ENCODE measurements around the gene DKKL1. TPM values are rescaled to one million over a fixed set of nuclear protein-coding genes. Genes with fewer than 3 reads are reported as not detected.
"Not testable (repeated sequence)": the region's sequence is repeated elsewhere in the genome, so short reads cannot be mapped to it uniquely, and the experiment has no call there.

The DKKL1 gene
- polyA plus RNA-seq, 1 donor from 2014 or later = 2.8 TPM

- Histone ChIP-seq H2AFZ (ENCODE audit: low read depth, low read length) (no peak overlapping the region), H3K27ac (ENCODE audit: low read length) (no peak overlapping the region), H3K27me3 (ENCODE audit: insufficient read depth, low read depth, low read length) (no peaks in the 10 kb centered on the region), H3F3A (ENCODE audit: insufficient read depth, low read length, poor library complexity, severe bottlenecking) (no peaks in the 10 kb centered on the region), H3K9me3 (ENCODE audit: low read length) (no peaks in the 10 kb centered on the region), H3K4me2 (ENCODE audit: low read length) (no peak overlapping the region), H3K36me3 (ENCODE audit: insufficient read depth, low read length) (no peaks in the 10 kb centered on the region), H3K79me2 (replicated peaks; ENCODE audit: insufficient read depth, low read length) (no peaks in the 10 kb centered on the region), H3K9ac (ENCODE audit: low read length) (no peak overlapping the region), H3K9me2 (ENCODE audit: insufficient read depth, low read length) (no peaks in the 10 kb centered on the region), H3K4me3 (ENCODE audit: low read length) (no peak overlapping the region), H4K20me1 (ENCODE audit: insufficient read depth) (no peaks in the 10 kb centered on the region)
- TF ChIP-seq TAF1 (IDR thresholded peaks at IDR 0.05; ENCODE audit: low read depth) (no peak), MXI1 (conservative IDR thresholded peaks at IDR 0.05; ENCODE audit: poor library complexity, severe bottlenecking) (no peak), CTCF (IDR thresholded peaks at IDR 0.05; ENCODE audit: poor library complexity, severe bottlenecking) (no peak), RAD21 (conservative IDR thresholded peaks at IDR 0.05) (no peak), POLR2AphosphoS5 (IDR thresholded peaks at IDR 0.05) (no peak), EP300 (conservative IDR thresholded peaks at IDR 0.05; ENCODE audit: poor library complexity, severe bottlenecking) (no peak), SMC3 (conservative IDR thresholded peaks at IDR 0.05; ENCODE audit: poor library complexity) (no peak), EZH2 (IDR thresholded peaks at IDR 0.05; ENCODE audit: borderline replicate concordance, insufficient read depth, low read length, poor library complexity, severe bottlenecking) (no peak)
- TF ChIP-seq, protein P1, sequence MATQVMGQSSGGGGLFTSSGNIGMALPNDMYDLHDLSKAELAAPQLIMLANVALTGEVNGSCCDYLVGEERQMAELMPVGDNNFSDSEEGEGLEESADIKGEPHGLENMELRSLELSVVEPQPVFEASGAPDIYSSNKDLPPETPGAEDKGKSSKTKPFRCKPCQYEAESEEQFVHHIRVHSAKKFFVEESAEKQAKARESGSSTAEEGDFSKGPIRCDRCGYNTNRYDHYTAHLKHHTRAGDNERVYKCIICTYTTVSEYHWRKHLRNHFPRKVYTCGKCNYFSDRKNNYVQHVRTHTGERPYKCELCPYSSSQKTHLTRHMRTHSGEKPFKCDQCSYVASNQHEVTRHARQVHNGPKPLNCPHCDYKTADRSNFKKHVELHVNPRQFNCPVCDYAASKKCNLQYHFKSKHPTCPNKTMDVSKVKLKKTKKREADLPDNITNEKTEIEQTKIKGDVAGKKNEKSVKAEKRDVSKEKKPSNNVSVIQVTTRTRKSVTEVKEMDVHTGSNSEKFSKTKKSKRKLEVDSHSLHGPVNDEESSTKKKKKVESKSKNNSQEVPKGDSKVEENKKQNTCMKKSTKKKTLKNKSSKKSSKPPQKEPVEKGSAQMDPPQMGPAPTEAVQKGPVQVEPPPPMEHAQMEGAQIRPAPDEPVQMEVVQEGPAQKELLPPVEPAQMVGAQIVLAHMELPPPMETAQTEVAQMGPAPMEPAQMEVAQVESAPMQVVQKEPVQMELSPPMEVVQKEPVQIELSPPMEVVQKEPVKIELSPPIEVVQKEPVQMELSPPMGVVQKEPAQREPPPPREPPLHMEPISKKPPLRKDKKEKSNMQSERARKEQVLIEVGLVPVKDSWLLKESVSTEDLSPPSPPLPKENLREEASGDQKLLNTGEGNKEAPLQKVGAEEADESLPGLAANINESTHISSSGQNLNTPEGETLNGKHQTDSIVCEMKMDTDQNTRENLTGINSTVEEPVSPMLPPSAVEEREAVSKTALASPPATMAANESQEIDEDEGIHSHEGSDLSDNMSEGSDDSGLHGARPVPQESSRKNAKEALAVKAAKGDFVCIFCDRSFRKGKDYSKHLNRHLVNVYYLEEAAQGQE (IDR thresholded peaks at IDR 0.05; ENCODE audit: borderline replicate concordance) = no peak
Measured at GRCh38 chr19:49327878-49328544, 35.7 kb upstream of the DKKL1 start.

DNA sequence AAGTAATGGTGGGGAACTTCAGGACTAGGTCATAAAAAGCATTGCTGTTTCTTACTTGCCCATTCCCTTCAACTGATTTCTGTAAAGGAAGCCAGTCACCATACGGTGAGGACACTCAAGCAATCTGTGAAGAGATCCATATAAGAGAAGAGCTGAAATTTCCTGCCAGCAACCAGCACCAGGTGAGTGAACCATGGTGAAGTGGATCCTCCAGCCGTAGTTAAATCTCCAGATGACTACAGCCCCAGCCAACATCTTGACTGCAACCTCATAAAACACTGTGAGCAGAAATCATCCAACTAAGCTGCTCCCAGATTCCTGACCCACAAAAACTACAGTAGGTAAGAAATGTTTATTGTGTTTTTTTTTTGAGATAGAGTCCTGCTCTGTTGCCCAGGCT lies 34.9 kb upstream of the DKKL1 start:
- H3K4me3 ChIP-seq (ENCODE audit: low read length) = no peak overlapping the region
- H3K9me3 ChIP-seq (ENCODE audit: low read length) = no peaks in the 10 kb centered on the region
- no peaks in the 10 kb centered on the region for H3K27me3 ChIP-seq (ENCODE audit: insufficient read depth, low read depth, low read length)
- H3K9ac ChIP-seq (ENCODE audit: low read length) = no peak overlapping the region
- H3K9me2 ChIP-seq (ENCODE audit: insufficient read depth, low read length) = no peaks in the 10 kb centered on the region
- no peak for TF ChIP-seq EZH2 (IDR thresholded peaks at IDR 0.05; ENCODE audit: borderline replicate concordance, insufficient read depth, low read length, poor library complexity, severe bottlenecking)
- no peak for TF ChIP-seq POLR2AphosphoS5 (IDR thresholded peaks at IDR 0.05)
- no peak overlapping the region for H3K27ac ChIP-seq (ENCODE audit: low read length)
- H3K4me2 ChIP-seq (ENCODE audit: low read length) = no peak overlapping the region
- no peaks in the 10 kb centered on the region for H3K79me2 ChIP-seq (replicated peaks; ENCODE audit: insufficient read depth, low read length)
- no peaks in the 10 kb centered on the region for H3K36me3 ChIP-seq (ENCODE audit: insufficient read depth, low read length)
- H4K20me1 ChIP-seq (ENCODE audit: insufficient read depth) = no peaks in the 10 kb centered on the region
- no peak overlapping the region for H2AFZ ChIP-seq (ENCODE audit: low read depth, low read length)
- H3F3A ChIP-seq (ENCODE audit: insufficient read depth, low read length, poor library complexity, severe bottlenecking) = no peaks in the 10 kb centered on the region

GRCh38 chr19:49331187-49331586 lies 32.5 kb upstream of the DKKL1 start:
- H3K36me3 ChIP-seq (ENCODE audit: insufficient read depth, low read length); H3K27me3 ChIP-seq (ENCODE audit: insufficient read depth, low read depth, low read length); H3K4me3 ChIP-seq (ENCODE audit: low read length); H2AFZ ChIP-seq (ENCODE audit: low read depth, low read length); H3K27ac ChIP-seq (ENCODE audit: low read length); H3K9me3 ChIP-seq (ENCODE audit: low read length); H3K79me2 ChIP-seq (replicated peaks; ENCODE audit: insufficient read depth, low read length); H4K20me1 ChIP-seq (ENCODE audit: insufficient read depth); H3K9ac ChIP-seq (ENCODE audit: low read length); H3K4me2 ChIP-seq (ENCODE audit: low read length); H3F3A ChIP-seq (ENCODE audit: insufficient read depth, low read length, poor library complexity, severe bottlenecking); H3K9me2 ChIP-seq (ENCODE audit: insufficient read depth, low read length): not testable (repeated sequence)
